ENCODE measurements around the gene MOB1A.
"Not testable (repeated sequence)": the region's sequence is repeated elsewhere in the genome, so short reads cannot be mapped to it uniquely, and the experiment has no call there.

The MOB1A gene

GRCh38 chr2:74198461-74199274 is 20.0 kb upstream of the MOB1A start, which contains the start of gene MTHFD2:
Gene MTHFD2, plus strand, starts transcription at chr2:74198615. Its CDS starts 27 bp downstream, at chr2:74198642.
- peak; percentile 99 for DNase-seq

- no peak for DNase-seq
These were observed 19.4 kb upstream of the MOB1A start for GRCh38 chr2:74198023-74198460.

DNA sequence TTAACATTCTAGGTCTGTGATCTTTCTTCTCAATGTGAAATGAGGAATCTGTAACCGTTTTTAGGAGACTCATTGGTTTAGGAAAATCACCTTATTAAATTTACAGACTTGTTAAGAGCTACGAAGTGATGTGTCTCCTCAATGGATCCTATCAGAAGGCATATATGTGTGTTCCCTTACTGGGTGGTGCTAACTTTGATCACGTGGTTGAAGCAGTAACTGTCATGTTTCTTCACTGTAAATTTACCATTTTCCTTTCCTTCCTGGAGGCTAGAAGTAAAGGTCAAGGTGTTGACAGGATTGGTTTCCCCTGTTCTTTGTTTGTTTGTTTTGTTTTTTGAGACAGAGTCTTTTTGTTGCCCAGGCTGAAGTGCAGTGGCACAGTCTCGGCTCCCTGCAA is 18.4 kb upstream of the MOB1A start:
- DNase-seq, result no peak

GRCh38 chr2:74194799-74195198 is 16.1 kb upstream of the MOB1A start:
- no peak for DNase-seq

- no peak for DNase-seq
These were observed 13.1 kb upstream of the MOB1A start for GRCh38 chr2:74191596-74192380.

DNA sequence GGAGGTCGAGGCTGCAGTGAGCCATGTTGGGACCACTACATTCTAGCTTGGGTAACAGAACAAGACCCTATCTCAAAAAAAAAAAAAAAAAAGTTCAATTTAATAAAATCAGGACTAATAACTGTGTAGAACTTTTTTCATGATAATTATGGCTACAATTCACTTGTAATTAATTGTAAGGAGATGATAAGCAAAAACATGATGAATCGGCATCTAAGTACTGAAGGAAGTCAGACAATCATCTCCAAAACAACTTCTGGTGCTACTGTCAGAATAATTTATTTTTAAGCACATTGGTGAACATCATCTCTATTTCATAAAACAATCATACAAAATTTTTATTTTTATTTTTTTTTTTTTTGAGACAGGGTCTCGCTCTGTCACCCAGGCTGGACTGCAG is 10.0 kb upstream of the MOB1A start:
- no peak for DNase-seq

DNA sequence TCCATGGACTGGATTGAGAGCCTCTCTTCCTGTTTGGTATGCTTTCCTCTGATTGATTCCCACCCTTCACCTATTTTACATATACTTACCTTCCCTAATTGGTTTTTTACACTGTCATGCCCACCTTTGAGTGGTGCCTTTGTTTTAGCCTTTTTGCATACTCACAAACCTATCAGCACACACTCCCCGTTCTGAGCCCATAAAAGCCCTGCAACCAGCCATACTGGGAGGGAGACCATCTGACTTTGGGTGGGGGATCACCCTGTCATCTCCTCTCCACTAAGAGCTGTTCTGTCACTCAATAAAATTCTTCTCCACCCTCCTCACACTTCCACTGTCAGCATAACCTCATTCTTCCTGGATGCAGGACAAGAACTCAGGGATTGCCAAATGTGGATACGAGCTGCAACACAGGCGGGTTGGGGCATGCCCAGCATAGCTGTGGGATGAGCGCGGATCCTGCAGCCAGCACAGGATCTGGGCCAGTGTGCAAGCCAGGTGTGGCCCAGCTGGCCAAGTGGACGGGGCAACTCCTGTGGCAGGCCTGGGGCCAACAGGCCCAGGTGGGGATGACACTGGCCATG is 9.4 kb upstream of the MOB1A start:
- DNase-seq, result peak; percentile 58

DNA sequence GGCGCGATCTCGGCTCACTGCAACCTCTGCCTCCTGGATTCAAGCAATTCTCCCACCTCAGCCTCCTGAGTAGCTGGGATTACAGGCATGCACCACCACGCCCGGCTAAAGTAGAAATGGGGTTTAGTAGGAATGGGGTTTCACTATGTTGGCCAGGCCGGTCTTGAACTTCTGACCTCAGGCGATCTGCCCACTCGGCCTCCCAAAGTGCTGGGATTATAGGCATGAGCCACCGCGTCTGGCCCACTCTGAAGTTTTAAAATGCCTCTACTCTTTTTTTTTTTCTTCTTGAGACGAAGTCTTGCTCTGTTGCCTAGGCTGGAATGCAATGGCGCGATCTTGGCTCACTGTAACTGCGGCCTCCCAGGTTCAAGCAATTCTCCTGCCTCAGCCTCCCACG is 8.0 kb upstream of the MOB1A start:
- not testable (repeated sequence) for DNase-seq

DNA sequence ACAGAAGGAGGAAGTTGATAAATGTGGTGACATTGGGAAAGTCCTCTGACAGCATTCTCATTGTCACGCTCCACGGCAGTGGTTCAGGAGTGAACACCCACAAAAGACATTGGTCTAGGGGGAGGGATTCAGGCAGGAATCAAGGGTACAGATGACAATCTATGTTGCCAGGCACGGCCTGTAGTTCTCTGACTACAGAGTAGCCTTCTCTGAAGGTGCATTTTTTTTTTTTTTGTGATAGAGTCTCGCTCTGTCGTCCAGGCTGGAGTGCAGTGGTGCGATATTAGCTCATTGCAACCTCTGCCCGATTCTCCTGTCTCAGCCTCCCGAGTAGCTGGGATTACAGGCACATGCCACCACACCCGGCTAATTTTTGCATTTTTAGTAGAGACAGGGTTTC is 7.4 kb upstream of the MOB1A start:
- DNase-seq, result no peak

GRCh38 chr2:74183878-74184277 is 5.2 kb upstream of the MOB1A start:
- DNase-seq, result no peak

DNA sequence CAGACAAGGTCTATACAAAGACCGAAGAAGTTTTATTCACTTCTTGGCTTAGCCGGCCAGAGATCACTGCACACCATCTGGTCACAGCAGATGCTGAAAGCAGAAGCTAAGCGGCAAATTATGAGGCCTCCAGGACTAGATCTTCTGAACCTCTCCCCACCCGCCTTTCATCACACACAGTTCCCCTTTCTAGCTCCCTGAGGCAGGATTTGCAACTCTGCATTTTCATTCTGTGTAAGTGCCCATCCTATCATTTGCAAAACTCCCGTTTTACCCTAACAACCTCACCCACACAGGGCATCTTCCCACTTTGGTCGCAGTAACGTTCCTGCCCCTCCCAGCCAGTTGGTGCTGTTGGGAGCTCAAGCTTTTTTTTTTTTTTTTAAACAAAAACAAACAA is 3.1 kb upstream of the MOB1A start:
- no peak for DNase-seq

DNA sequence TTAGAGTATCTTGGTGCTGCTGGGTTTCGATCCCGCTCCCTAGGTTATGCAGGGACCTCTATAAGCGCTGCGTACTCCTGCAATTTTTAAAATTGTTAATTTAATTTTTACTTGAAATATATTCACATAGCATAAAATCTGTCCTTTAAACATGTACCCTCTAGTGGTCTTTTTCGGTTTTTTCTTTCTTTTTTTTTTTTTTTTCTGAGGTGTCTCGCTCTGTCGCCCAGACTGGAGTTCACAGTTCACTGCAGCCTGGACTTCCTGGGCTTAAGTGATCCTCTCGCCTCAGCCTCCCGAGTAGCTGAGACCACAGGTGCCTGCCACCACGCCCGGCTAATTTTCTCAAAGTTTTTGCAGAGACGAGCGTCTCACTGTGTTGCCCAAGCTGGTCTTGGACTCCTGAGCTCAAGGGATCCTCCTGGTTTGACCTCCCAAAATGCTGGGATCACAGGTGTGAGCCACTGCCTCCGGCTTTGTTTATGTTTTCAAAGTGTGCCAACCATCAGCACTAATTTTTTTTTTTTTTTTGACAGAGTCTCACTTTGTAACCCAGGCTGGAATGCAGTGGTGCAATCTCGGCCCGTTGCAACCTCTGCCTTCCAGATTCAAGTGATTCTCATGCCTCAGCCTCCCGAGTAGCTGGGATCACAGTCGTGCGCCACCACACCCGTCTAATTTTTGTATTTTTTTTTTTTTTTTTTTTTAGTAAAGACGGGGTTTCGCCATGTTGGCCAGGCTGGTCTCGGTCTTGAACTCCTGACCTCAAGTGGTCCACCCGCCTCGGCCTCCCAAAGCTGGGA is 585 bp upstream of the MOB1A start:
- DNase-seq, result no peak

- no peak for DNase-seq
These were observed 983 bp downstream of the MOB1A start for GRCh38 chr2:74177696-74178095.

DNA sequence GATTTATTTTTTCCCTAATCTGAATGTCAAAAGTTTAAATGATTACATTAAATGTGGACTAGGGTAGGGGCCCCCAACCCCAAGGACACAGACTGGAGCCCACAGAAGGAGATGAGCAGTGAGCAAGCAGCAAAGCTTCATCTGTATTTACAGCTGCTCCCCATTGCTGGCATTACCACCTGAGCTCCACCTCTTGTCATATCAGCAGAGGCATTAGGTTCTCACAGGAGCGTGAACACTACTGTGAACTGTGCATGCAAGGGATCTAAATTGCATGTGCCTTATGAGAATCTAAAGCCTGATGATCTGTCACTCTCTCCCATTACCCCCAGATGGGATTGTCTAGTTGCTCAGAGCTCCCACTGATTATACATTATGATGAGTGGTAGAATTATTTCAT is 3.8 kb downstream of the MOB1A start:
- no peak for DNase-seq

DNA sequence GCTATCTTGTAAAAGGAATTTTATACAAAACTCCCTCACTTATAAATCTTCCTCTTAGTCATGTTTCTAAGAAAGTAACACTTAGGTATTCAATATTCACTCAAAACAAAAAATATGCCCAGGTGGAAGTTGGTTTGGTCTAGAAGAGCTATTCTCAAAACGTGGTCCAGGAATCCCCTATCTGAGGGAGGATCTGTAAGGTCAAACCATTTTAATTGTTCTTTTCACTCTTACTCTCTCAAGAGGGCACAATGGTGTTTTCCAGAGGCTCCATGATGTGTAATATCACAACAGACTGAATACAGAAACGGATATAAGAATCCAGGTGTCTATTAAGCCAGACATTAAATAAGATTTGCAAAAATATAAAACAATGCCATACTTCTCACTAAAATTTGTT is 9.9 kb downstream of the MOB1A start:
- DNase-seq, result no peak

- no peak for DNase-seq
These were observed 13.9 kb downstream of the MOB1A start for GRCh38 chr2:74164761-74165160.

DNA sequence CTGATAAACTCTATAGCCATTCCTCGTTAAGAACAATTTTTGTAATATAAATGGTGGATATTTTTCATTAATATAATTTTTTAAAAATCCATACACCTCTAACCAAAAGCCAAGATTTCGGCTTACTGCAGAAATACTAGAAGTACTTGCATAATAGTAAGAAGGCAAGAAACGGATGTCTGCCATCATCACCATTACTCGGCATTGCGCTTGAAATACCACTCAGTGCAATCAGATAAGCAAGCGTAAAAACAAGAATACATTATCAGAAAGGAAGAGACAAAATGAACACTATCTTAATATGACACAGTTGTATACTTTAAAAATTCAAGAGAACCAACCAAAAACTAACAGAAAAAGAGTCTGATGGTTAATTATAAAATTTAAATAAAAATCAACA is 15.7 kb downstream of the MOB1A start:
- no peak for DNase-seq

- no peak for DNase-seq
These were observed 22.8 kb downstream of the MOB1A start for GRCh38 chr2:74155830-74156229.

- DNase-seq, result no peak
These were observed 25.7 kb downstream of the MOB1A start for GRCh38 chr2:74152954-74153353.

GRCh38 chr2:74149570-74150319 is 28.9 kb downstream of the MOB1A start:
- no peak for DNase-seq

GRCh38 chr2:74149247-74149525 is 29.5 kb downstream of the MOB1A start:
- no peak for DNase-seq

- peak; percentile 9 for DNase-seq
These were observed 30.0 kb downstream of the MOB1A start for GRCh38 chr2:74148457-74149246.
